ENCODE data around the gene KCNK3.
"Not testable (repeated sequence)": the region's sequence is repeated elsewhere in the genome, so short reads cannot be mapped to it uniquely, and the experiment has no call there.

KCNK3 gene

DNA sequence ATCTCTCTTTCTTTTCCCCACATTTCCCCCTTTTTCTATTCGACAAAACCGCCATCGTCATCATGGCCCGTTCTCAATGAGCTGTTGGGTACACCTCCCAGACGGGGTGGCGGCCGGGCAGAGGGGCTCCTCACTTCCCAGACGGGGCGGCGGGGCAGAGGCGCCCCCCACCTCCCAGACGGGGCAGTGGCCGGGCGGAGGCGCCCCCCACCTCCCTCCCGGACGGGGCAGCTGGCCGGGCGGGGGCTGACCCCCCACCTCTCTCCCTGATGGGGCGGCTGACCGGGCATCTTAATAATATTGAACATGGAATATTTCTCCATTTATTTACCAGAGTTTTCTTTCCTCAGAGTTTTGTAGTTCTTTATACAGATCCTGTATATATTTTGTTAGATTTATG is 27.2 kb upstream of the KCNK3 start:
- DNase-seq (ENCODE audit: low read depth), result not testable (repeated sequence)

GRCh38 chr2:26666671-26667070 is 25.9 kb upstream of the KCNK3 start:
- no peak for DNase-seq (ENCODE audit: low read depth)

DNA sequence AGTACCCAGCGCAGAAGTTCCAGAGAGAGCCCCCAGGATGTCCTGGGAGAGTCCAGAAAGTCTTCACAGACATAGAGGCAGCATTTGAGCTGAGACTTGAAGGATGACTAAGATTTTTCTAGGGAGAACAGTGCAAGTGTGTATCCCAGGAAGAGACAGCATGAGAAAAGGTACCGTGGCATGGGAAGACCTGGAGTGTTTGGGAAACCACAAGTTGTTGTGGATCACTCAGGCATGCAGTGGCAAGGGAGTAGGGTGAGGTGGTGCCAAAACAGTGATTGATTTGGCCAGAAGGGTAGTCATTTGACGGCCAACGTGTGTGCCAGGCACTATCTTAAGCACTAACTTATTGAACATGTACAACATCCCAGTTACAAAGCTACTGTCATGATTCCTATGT is 24.5 kb upstream of the KCNK3 start:
- DNase-seq (ENCODE audit: low read depth), result no peak

GRCh38 chr2:26668856-26669750 is 23.4 kb upstream of the KCNK3 start:
- no peak for DNase-seq (ENCODE audit: low read depth)

DNA sequence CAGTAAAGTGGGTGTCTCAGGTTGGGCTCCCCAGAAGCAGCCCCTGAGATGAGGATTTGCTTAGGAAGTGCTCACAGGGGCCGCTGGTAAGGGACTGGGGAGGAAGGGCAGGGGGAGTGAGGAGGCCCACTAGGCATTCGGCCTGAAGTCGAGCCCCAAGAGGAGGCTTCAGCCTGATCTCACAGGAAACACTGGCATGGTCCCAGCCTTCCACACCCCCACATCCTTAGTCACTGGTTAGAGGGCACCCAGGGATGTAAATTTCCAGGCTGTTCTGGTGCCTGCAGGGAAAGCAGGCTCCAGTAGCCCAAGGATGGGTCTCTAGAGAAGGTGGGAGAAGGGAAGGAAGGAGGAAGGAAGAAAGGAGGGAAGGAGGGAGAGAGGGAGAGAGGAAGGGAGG is 22.4 kb upstream of the KCNK3 start:
- no peak for DNase-seq (ENCODE audit: low read depth)

DNA sequence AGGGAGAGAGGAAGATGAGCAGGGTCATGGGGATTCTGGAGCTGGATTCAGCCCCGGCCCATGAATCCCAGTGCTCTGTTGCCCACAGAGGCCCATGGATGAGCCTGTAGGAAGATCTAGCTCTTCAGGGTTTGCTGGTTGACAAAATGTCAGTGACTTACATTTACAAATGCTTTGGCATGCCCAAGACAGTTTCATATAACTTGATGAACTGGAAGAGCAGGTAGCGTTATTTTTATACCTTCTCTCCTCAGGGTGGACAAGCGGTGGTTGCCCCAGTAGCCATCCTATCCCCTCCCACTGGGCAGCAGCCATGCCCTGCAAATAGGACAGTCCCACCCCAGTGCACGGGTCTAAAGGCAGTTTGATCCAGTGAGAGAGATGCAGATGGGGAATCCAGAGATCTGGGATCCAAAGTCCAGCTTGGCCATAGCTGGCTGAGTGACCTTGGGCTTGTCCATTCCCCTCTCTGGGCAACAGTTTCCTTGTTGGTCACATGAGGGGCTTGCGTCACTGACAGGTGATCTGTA is 21.5 kb upstream of the KCNK3 start:
- no peak for DNase-seq (ENCODE audit: low read depth)

GRCh38 chr2:26671691-26672090 is 20.8 kb upstream of the KCNK3 start:
- no peak for DNase-seq (ENCODE audit: low read depth)

GRCh38 chr2:26672112-26672817 is 20.3 kb upstream of the KCNK3 start:
- no peak for DNase-seq (ENCODE audit: low read depth)

- no peak for DNase-seq (ENCODE audit: low read depth)
Observed at GRCh38 chr2:26672818-26673393, 19.6 kb upstream of the KCNK3 start.

DNA sequence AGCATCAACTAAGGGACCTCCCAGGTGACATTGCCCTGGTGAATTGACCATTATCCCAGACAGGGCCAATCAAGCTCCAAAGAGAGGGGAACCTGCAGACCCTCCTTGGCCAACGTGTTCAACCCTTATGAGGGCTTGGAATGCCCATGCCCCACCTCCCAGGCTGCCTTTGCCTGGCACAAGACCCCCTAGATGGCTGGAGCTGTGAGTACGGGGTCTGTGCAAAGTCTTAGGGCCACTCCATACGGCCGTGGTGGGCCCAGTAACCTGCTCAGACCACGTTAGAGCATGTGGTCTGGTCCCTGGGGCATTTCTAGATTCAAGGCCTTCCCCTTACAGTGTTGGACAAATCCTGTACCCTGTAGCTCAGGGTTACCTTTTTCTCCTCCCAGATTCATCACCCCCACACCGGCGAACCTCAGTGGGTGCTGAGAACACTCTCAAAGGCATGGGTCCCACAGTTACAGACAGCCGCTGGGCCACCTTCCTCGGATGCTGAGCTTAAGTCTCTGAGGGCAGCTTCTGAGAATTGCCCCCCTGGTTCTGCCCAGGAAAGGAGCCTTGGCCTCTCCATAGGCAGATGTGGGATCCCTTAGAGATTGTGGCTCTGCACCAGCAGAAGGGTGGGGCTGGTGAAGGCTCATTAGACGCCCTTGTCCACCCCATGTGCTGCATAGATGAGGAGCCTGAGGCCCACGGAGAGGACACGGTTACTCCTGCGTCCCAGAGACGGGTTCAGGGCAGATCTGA is 18.3 kb upstream of the KCNK3 start:
- no peak for DNase-seq (ENCODE audit: low read depth)

GRCh38 chr2:26674771-26675170 is 17.8 kb upstream of the KCNK3 start:
- DNase-seq (ENCODE audit: low read depth), result no peak

DNA sequence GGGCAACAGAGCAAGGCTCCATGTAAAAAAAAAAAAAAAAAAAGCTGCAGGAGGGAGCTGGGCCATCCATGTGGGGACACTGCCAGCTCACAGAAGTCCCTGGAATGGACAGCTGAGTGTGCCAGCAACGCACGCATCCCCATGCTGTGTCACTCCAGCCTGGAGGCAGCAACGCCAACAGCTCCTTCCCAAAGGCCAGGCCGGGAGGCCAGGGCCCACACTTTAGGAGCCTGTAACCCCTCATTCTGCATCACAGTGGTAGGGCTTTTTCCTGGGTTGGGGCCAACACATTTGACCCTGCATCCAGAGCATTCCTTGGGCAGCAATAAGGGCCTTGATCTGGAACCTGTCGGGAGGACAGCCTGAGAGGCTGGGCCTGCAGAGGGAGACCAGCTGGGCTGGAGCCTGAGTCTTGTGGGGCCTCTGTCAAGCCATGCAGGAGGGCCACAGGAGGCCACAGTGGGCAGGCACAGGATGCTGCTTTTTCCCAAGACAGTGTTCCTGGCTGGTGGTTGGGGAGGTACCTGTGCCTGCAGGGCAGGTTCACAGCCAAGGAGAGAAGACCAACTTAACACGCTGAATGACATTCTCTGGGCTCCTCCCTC is 16.8 kb upstream of the KCNK3 start:
- no peak for DNase-seq (ENCODE audit: low read depth)

DNA sequence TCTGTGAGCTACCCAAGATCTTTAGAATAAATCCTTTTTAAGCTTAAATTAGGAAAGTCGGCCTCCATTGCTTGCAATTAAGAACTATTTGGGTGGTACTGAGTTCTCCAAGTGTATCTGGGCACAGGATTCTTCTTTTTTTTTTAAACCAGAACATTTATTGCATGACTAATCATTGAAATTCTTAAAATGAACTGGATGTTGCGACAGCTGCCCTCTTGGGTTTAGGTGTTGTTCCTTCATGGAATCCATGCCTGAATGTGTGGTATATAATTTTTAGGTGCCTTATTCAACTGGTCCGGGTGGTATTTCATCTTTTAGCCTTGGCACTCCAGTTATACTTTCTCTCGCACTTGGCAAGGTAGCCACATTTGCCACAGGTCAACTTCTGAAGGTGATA is 14.5 kb upstream of the KCNK3 start:
- DNase-seq (ENCODE audit: low read depth), result no peak

- DNase-seq (ENCODE audit: low read depth), result no peak
Observed at GRCh38 chr2:26679867-26680266, 12.7 kb upstream of the KCNK3 start.

DNA sequence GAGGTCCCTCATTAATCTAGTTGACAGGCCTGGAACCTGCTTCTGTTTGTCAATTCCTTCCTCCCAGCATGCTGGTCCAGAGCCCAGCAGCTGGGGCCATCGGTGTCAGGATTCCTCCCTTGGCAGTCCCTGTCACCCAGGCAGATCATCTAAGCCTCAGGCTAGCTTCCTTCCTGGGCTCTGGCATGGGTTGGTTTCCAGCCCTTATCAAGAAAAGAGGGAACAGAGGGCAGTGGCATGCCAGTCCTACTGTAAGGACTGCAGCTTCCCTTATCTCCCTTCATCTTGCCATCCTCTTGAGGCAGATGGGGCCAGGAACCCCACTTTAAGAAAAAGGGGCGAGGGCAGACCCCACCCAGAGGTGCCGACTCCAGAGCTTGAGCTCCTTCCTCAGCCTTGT is 10.9 kb upstream of the KCNK3 start:
- DNase-seq (ENCODE audit: low read depth), result no peak

- DNase-seq (ENCODE audit: low read depth), result no peak
Observed at GRCh38 chr2:26682155-26682554, 10.4 kb upstream of the KCNK3 start.

GRCh38 chr2:26683583-26683982 is 8.9 kb upstream of the KCNK3 start:
- DNase-seq (ENCODE audit: low read depth), result no peak

- no peak for DNase-seq (ENCODE audit: low read depth)
Observed at GRCh38 chr2:26685341-26685740, 7.2 kb upstream of the KCNK3 start.

- DNase-seq (ENCODE audit: low read depth), result no peak
Observed at GRCh38 chr2:26685989-26686839, 6.3 kb upstream of the KCNK3 start.

- DNase-seq (ENCODE audit: low read depth), result no peak
Observed at GRCh38 chr2:26687328-26687727, 5.2 kb upstream of the KCNK3 start.

GRCh38 chr2:26687801-26688200 is 4.7 kb upstream of the KCNK3 start:
- no peak for DNase-seq (ENCODE audit: low read depth)

All from stimulated activated CD4-positive, alpha-beta T cell treated with anti-CD3 and anti-CD28 coated beads, Interleukin-2, amount 100 ng/mL, for 4 hours (primary cell).